Heart left ventricle (tissue), 13 donors: Measurements from ENCODE around the gene ITGB5.

Experiments
- CTCF ChIP-seq, 12 donors: fragments of 200-600 bp; sonication (generic) in 4 of 12; IDR thresholded peaks; one replicate each; pipeline versions ENCODE4 v1.5.0 to v1.8.0; 2018 to 2022; ENCODE audit warnings: antibody characterized with exemption in 12 of 12, mild to moderate bottlenecking in 5 of 12
- POLR2A ChIP-seq, 2 donors: fragments of 450-650 bp; IDR thresholded peaks; one replicate each; pipeline ENCODE4 v1.6.1; 2017; ENCODE audit warnings: antibody characterized with exemption in 2 of 2, mild to moderate bottlenecking in 2 of 2, moderate library complexity in 2 of 2
- donor health status: ischemic (EF 13 %, LVEDD 7.1; RV severe dilation, severe dysfunction).
- donor health status: DM: no; HTN: yes; CAD: no.
- donor health status: DM: no; HTN: no; CAD: no.
- donor health status: ischemic (EF 25% LVEDD 6.9; RV normal size, moderate dysfunction).
- donor health status: ischemic (EF 25% LVEDD 5.7; RV mildly dilated, moderate dysfunction).
- donor health status: ischemic (EF 35%, LVEDD 5.7; RV mildly dilated, moderate dysfunction).
- donor health status: nonischemic (EF 11% LVEDD 7.7; RV severe dilation, severe dysfunction).
- donor health status: DM: yes; HTN: yes; CAD: no.
- donor health status: PGD.
- donor health status: ischemic (EF 29% LVEDD 5.4; RV normal size, mild dysfunction).
- donor health status: nonischemic (EF 23%, LVEDD 6.1; RV moderate dilation, normal function).

- no peak for TF ChIP-seq POLR2A (IDR thresholded peaks at IDR 0.05)
- TF ChIP-seq CTCF (IDR thresholded peaks at IDR 0.05) = no peak
Observed at GRCh38 chr3:124837065-124837464, 50.1 kb downstream of the ITGB5 start.
